ENCODE measurements around the gene RAB42. TPM values are rescaled to one million over a fixed set of nuclear protein-coding genes. Genes with fewer than 3 reads are reported as not detected.
A peak's percentile ranks its signal among the peaks of the same experiment; 100 is the strongest.
"Not testable (repeated sequence)": the region's sequence is repeated elsewhere in the genome, so short reads cannot be mapped to it uniquely, and the experiment has no call there.

Gene RAB42
- polyA plus RNA-seq, 1 donor from 2014 or later, result not detected

DNA sequence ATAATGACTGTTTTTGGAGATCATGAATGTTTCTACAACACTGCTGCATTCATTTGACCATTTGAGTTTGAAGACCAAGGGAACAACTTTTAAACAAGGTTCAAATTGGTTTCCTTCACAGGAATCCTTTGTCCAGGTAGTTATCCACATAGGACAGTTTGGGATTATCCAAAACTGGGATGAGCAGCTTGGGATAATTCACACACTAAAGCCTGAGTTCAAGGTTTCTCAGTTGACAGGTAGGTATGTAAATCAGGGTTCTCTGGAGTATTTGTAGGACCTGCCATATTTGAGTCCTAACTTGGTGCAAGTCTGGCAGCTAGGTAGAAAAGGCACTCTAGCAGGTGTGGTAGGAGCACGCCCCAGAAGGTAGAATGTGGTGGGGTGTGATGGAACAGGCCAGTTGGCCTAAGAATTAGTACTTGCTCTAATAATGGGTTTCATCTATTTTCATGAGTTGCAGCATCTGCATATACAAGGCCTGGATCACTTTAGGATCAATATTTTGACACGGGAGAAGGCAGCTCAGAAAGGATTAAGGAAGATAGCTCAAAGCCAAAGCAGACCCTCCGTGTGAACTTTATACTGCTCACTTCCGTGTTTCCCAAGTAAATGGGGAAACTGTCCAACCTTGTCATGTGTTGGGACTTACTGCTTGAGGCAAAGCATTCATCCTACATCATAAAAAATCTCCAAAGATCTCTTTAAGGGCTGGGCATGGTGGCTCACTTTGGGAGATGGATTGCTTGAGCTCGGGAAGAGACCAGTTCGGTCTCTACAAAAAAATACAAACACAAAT lies 14.1 kb upstream of the RAB42 start:
- Mint-ChIP-seq H3K9me3 (no peaks in the 10 kb centered on the region), H3K4me1 (peaks cover 18 to 31% (median 28%) of the 10 kb centered on the region in 3 donors), H3K36me3 (no peaks in the 10 kb centered on the region), H3K27me3 (no peaks in the 10 kb centered on the region), H3K4me3 (peak overlapping the region in 1 of 4 donors; percentile 100), H3K27ac (peak overlapping the region in 2 of 3 donors; percentile 8 to 85)

DNA sequence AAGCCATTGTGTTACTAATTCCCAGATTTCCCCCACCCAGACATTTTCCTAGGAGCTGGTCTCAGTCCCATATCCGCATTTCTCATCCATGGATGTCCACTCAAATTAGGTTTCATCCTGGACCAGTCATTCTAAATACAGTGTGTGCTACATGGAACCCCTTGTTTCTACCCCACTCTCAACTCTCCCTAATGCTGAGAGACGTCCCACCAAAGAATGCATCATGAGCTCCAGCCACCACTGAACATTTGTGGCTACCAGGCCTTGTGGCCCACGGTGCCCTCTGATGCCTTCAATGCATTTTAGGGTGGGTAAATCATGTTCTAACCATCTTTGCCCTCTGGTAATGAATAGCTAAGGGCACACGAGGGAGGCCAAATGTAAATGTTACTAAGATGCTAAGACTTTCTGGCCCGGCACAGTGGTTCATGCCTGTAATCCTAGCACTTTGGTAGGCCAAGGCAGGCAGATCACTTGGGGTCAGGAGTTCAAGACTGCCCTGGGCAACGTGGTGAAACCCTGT lies 13.3 kb upstream of the RAB42 start:
- H3K27ac Mint-ChIP-seq, result peak overlapping the region in 2 of 3 donors; percentile 69 to 83
- no peaks in the 10 kb centered on the region for H3K9me3 Mint-ChIP-seq
- peak overlapping the region in 1 of 4 donors; percentile 100 for H3K4me3 Mint-ChIP-seq
- H3K4me1 Mint-ChIP-seq, result peaks cover 21 to 31% (median 30%) of the 10 kb centered on the region in 3 donors
- H3K27me3 Mint-ChIP-seq, result no peaks in the 10 kb centered on the region
- H3K36me3 Mint-ChIP-seq, result no peaks in the 10 kb centered on the region

DNA sequence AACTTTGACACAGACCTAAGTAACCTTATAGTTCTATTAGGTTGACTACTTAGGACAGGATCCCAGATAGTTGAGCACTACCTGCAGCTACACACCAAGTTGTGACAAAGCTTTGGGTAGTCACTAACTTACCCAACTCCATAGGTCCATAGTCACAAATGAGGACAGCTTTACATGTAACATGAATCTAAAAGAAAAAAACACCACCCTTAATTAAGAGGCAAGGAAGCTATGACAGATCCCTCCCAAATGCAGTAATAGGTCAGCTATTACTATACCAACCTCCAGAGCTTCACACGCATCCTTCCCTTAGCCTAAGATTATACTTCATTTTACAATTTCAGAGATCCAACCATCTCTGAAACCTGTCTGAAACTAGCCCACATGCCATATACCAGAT lies 12.7 kb upstream of the RAB42 start:
- H3K27me3 Mint-ChIP-seq, result no peaks in the 10 kb centered on the region
- H3K27ac Mint-ChIP-seq, result peak overlapping the region; percentile 69 to 76 (median 76)
- peak overlapping the region; percentile 93 to 100 (median 98) for H3K4me3 Mint-ChIP-seq
- peaks cover 21 to 31% (median 30%) of the 10 kb centered on the region in 3 donors for H3K4me1 Mint-ChIP-seq
- no peaks in the 10 kb centered on the region for H3K9me3 Mint-ChIP-seq
- no peaks in the 10 kb centered on the region for H3K36me3 Mint-ChIP-seq

DNA sequence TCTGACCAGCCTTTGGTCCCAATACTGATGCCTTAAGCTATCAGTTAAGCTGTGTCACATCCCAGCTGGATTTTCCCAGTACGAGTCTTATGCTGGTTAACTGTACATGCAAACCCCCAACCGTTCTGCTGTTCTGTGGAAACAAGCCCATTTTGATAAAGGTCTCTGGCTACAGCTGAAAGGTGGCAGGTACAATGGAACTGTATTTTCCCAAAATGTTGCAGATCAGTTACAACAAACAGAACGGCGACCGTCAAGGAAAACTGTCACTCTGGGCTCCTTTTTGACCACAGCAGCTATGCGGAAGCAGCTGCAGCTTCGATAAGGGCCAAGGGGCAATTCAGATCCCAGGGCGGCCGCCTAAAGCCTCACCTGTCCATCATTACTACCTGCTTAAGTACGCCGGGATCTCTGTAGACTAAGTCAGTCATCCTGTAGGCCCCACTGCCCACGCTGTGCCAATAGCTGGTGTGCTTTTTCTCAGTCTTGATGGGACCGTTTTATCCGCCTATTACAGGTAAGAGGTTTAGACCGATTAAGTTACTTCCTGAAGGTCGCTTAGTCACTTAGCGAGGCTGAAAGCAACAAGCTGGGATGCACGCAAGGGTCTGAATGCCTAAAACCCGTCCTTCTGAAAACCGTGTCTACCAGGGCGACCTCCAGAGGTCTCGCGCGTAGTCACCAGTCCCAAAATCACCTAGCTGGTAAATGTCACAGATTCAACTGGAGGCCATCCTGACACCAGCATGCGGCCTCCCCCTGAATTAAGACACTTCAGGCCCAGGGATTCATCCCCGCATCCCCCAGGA lies 11.1 kb upstream of the RAB42 start:
- Mint-ChIP-seq H3K4me1 (peaks cover 25 to 32% (median 31%) of the 10 kb centered on the region in 3 donors), H3K27ac (peak overlapping the region; percentile 69 to 92 (median 76)), H3K9me3 (no peaks in the 10 kb centered on the region), H3K4me3 (peak overlapping the region; percentile 93 to 100 (median 98)), H3K36me3 (no peaks in the 10 kb centered on the region), H3K27me3 (no peaks in the 10 kb centered on the region)

DNA sequence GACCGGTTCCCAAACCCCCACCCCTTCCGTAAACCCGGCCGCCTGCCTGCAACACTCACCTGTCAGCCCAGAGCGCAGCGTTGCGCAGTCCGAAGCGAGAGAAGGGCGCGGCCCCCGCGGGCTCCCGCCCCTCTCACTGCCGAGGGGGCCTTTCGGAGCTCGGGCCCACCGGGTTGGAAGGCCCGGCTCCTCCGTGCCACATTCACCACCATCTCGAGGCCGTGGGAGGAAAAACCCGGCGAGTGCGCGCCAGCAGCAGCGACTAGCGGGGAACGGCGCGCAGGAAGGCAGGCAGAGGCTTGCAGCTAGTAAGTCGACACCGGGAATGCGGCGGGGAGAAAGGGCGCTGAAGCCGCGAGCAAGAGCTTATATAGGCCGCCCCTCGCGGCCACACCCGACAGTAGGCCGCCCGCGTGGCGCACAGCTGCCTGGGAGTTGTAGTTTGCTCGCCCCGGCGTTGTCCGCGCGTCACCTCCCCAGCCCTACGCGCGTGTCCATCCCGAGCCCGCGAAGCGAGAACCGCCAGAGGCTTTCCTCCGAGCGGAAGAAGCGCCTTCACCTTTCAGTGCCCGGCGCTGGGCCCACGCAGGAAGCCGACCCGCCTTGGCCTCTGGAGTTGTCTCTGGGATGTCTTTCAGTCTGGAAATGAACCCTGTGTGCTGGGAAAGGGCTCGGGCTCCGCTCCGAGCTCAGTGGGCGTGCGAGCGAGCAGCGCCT lies 10.4 kb upstream of the RAB42 start:
- no peaks in the 10 kb centered on the region for H3K36me3 Mint-ChIP-seq
- peak overlapping the region; percentile 69 to 92 (median 76) for H3K27ac Mint-ChIP-seq
- no peaks in the 10 kb centered on the region for H3K9me3 Mint-ChIP-seq
- peak overlapping the region; percentile 93 to 100 (median 98) for H3K4me3 Mint-ChIP-seq
- H3K4me1 Mint-ChIP-seq, result peaks cover 28 to 36% (median 31%) of the 10 kb centered on the region in 3 donors
- H3K27me3 Mint-ChIP-seq, result no peaks in the 10 kb centered on the region

DNA sequence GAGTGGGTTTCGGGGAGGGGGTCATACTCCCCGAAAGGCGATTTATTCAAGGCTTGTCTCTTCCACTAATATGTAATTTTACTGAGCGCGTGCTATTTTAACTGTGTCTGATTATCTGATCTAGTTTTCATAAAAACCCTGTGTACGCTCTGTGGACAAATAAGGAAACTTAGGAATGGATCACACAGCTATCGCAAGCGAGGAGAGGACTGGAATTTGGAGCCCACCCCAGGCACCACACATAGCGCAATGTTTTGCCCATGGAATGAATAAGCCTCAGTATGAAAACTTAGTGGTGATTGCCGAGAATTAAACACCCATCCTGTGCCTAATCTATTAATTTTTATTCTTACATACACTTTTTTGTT lies 9.8 kb upstream of the RAB42 start:
- Mint-ChIP-seq H3K27me3 (no peaks in the 10 kb centered on the region), H3K4me1 (peaks cover 31 to 39% (median 36%) of the 10 kb centered on the region in 3 donors), H3K27ac (peak overlapping the region; percentile 69 to 92 (median 76)), H3K36me3 (no peaks in the 10 kb centered on the region), H3K4me3 (peak overlapping the region; percentile 93 to 100 (median 98)), H3K9me3 (no peaks in the 10 kb centered on the region)

DNA sequence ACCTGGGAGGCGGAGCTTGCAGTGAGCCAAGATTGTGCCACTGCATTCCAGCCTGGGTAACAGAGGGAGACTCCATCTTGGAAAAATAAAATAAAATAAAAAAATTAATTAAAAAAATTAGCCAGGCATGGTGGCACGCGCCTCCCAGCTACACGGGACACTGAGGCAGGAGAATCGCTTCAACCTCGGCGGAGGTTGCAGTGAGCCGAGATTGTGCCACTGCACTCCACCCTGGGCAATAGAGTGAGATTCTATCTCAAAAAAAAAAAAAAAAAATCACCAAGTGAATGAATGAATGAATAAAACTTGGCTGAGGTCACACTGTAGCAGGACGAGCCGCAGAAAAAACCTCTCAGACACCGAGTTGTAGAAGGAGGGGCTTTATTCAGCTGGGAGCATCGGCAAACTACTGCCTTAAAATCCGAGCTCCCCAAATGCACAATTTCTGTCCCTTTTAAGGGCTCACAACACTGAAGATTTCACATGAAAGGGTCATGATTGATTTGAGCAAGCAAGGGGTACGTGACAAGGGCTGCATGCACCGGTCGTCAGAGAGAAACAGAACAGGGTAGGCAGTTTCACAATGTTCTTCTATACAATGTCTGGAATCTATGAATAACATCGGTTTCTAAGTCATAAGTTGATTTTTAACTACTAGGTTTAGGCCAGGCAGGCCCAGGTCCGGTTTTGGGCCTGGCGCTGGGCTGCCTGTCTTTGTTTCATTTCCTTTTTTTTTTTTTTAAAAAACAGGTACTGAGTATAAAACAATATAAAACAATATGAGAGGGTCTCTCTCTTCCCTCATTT lies 5.3 kb upstream of the RAB42 start:
- Mint-ChIP-seq H3K27ac (peak overlapping the region; percentile 17 to 51 (median 25)), H3K4me1 (peaks cover 16 to 19% (median 18%) of the 10 kb centered on the region in 3 donors), H3K4me3 (peak overlapping the region in 1 of 4 donors; percentile 10)
- not testable (repeated sequence) for H3K36me3 Mint-ChIP-seq, H3K9me3 Mint-ChIP-seq, H3K27me3 Mint-ChIP-seq

DNA sequence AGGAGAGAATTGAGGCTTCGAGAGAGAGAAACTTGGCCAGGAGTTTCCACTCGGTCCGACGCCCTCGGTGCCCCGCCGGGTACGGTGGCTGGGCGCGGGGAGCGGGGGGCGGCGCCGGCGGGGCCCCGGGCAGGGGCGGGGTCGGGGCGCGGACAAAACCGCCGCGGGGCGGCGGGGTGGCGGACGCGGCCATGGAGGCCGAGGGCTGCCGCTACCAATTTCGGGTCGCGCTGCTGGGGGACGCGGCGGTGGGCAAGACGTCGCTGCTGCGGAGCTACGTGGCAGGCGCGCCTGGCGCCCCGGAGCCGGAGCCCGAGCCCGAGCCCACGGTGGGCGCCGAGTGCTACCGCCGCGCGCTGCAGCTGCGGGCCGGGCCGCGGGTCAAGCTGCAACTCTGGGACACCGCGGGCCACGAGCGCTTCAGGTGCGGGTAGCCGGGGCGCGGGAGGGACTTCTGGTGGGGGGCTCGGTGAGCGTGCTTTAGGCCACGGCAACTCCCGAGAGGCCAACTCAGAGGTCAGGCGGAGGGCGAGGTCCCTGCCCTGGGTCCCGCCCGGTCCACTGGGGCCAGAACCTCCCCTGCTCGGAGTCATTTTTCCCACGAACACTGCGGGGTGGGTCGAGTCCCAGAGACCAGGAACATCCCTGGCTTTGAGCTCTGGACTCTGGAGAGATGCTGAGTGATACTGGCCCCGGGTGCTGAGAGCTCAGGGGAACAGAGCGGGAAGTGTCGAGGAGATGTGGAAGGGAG lies 431 bp downstream of the RAB42 start:
- Mint-ChIP-seq H3K36me3 (peaks cover 2% of the 10 kb centered on the region), H3K27me3 (peaks cover 2% of the 10 kb centered on the region), H3K27ac (no peak overlapping the region), H3K4me3 (peak overlapping the region; percentile 72 to 95 (median 81)), H3K4me1 (peaks cover 2 to 4% (median 3%) of the 10 kb centered on the region in 3 donors), H3K9me3 (no peaks in the 10 kb centered on the region)

DNA sequence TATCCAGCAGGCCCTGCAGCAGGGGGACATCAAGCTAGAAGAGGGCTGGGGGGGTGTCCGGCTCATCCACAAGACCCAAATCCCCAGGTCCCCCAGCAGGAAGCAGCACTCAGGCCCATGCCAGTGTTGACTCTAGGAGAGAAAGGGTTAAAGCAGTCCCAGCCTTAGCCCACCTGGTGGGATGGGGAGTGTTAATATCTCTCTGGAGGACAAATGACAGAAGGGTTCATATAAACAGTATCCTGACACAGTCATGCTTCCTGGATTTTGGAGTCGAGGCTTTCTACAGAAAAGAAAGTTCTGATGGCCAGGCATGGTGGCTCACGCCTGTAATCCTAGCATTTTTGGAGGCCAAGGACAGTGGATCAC lies 1.9 kb downstream of the RAB42 start:
- H3K27ac Mint-ChIP-seq, H3K27me3 Mint-ChIP-seq, H3K36me3 Mint-ChIP-seq, H3K9me3 Mint-ChIP-seq, H3K4me3 Mint-ChIP-seq, H3K4me1 Mint-ChIP-seq: not testable (repeated sequence)

DNA sequence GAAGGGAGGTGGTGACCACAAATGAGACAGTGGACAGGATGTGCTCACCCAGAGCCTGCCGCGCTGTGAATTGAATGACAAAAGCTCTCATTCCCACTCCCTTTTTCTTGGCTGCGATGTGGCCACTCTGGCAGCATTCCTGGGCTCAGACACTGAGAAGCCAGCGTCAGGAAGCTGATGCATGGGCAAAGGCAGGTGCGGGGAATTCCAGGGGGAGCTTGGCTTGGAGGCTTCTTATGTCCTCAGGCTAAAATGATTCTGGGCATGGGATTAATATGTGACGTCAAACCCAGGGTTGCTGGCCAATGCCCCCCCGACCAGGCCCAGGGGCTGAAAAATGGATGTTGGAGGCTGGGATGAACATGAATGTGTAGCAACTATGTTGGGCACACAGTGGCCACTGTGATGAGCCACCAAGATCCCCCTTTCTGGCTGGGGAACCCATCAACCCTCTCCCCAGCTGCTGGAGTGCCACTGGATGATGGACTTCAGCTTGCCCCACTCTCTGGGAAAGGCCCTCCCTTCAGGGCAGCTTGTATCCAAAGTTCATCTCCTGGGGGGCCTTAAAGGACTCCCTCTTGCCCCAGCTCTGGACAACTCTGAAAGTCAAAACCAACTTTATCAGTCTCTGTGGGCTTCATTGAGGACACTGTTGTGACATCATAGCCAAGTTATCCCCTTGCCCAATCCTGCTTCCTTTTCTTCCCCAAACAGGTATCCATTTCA lies 2.8 kb downstream of the RAB42 start:
- peak overlapping the region in 1 of 4 donors; percentile 55 for H3K4me3 Mint-ChIP-seq
- not testable (repeated sequence) for H3K4me1 Mint-ChIP-seq, H3K27ac Mint-ChIP-seq, H3K36me3 Mint-ChIP-seq, H3K27me3 Mint-ChIP-seq, H3K9me3 Mint-ChIP-seq

DNA sequence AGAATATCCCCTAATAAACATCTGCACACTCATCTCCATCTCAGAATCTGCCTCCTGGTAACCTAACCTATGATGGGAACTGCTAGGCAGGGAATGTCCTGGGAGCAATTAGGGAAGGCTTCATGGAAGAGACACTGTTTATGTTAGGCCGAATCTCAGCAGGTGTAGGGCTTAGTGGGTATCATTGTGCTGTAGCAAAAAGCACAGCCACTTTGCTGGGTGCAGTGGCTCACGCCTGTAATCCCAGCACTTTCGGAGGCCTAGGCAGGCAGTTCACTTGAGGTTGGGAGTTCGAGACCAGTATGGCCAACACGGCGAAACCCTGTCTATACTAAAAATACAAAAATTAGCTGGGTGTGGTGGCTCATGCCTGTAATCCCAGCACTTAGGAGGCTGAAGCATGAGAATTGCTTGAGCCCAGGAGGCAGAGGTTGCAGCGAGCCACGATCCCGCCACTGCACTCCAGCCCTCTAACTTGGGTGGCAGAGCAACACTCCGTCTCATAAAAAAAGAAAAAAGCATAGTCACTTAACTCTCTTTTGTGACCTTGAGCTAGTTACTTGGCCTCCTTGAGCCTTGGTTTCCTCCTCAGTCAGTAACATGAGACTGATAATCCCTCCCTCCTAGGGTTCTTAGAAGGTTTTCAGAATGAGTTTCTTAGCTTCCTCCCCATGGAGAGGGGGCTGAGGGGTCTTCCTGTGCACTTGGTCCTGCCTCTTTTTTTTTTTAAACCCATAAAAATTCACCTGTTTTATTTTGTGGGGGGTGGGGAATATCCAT lies 3.5 kb downstream of the RAB42 start:
- Mint-ChIP-seq H3K9me3 (no peaks in the 10 kb centered on the region), H3K27ac (no peak overlapping the region), H3K4me3 (peak overlapping the region in 1 of 4 donors; percentile 55), H3K36me3 (peaks cover 2% of the 10 kb centered on the region), H3K4me1 (peaks cover 2 to 4% (median 2%) of the 10 kb centered on the region in 3 donors), H3K27me3 (peaks cover 2% of the 10 kb centered on the region)

DNA sequence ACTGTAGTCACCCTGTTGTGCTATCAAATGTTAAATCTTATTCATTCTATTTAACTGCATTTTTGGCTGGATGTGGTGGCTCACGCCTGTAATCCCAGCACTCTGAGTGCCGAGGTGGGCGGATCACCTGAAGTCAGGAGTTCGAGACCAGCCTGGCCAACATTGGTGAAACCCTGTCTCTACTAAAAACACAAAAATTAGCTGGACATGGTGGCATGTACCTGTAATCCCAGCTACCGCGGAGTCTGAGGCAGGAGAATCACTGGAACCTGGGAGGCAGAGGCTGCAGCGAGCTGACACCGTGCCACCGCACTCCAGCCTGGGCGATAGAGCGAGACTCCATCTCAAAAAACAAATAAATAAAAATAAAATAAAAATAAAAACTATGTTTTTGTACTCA lies 4.2 kb downstream of the RAB42 start:
- H3K27ac Mint-ChIP-seq, H3K4me3 Mint-ChIP-seq, H3K27me3 Mint-ChIP-seq, H3K36me3 Mint-ChIP-seq, H3K4me1 Mint-ChIP-seq, H3K9me3 Mint-ChIP-seq: not testable (repeated sequence)
